ENCODE results near the gene CLIC4.
"Not testable (repeated sequence)": the region's sequence is repeated elsewhere in the genome, so short reads cannot be mapped to it uniquely, and the experiment has no call there.

Gene CLIC4

DNA sequence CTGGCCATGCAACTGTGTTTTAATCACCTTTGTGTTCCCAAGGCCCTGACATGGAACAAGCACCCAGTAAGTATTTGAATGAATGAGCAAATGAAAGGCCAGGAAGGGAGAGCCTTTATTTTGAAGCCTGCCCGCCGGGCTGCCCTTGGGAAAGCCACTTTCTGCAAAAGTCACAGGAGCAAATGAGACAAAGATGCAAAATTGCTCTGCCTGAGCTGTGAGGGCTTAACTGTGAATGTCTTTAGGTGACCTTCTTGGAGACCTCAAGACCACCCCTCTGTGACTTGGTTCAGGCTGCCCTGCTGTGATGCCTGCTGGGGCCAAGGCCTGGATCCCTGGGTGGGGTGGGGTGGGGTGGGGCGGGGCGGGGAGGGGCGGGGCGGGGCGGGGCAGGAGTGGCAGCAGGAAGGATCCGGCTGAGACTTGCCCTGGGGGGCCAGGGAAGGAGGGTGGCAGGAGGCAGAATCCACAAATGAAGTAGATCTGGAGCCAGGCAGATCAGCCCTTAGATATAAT, 130.8 kb downstream of the CLIC4 start:
- DNase-seq (ENCODE audit: low spot score) = no peak

DNA sequence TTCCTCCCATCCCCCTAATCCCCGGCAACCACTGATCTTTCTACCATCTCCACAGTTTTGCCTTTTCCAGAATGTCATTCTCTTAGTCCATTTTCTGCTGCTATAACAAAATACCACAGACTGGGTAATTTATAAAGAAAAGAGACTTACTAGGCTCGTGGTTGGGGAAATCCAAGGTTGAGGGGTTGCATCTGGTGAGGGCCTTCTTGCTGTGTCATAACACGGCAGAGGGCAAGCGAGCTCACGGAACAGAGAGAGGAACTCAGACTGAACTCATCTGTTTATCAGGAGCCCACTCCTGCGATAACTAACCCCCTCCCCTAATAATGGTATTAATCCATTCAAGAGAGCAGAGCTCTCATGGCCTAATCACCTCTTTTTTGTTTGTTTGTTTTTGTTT, 132.8 kb downstream of the CLIC4 start:
- DNase-seq (ENCODE audit: low spot score) = no peak

DNA sequence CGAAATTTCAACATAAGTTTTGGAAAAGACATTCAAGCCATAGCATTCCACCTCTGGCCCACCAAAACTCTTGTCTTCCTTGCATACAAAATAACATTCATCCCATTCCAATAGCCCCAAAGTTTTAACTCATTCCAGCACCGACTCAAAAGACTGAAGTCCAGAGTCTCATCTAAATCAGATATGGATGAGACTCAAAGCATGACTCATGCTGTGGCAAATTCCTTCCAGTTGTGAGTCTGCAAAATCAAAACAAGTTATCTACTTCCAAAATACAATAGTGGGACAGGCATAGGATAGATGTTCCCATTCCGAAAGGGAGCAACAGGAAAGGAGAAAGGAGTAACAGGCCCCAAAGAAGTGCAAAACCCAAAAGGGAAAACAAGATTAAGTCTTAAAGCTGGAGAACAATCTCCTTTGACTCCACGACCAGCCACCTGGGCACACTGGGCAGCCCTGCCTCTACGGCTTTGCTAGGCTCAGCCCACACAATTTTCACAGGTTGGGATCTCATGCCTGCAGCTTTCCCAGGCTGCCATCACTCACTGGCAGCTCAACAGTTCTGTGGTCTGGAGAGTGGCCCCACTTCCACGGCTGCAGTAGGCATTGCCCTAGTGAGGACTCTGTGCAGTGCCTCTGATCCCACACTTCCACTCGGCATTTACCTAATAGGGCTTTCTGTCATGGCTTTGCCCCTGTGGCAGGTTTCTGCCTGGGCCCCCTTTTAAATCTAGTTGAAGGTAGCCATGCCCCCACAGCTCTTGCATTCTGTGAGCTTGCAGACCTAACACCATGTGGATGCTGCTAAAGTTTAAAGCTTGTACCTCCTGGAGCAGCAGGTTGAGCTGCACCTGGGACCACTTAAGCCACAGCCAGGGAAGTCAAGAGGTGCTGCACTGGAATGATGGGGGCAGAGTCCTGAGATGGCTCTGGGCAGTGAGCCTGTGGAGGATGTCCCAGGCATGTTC, 133.8 kb downstream of the CLIC4 start:
- no peak for DNase-seq (ENCODE audit: low spot score)

DNA sequence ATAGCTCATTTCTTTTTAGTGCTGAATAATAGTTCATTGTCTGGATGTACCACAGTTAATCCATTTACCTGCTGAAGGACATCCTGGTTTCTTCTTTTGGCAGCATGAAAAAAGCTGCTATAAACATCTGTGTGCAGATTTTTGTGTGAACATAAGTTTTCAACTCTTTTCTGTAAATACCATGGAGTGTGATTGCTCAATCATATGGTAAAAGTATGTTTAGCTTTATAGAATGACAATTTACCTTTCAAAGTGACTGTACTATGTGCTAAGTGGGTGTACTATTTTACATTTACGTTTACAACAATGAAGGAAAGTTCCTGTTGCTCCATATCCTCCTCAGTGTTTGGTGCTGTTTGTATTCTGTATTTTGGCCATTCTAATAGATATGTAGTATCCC, 135.8 kb downstream of the CLIC4 start:
- no peak for DNase-seq (ENCODE audit: low spot score)

DNA sequence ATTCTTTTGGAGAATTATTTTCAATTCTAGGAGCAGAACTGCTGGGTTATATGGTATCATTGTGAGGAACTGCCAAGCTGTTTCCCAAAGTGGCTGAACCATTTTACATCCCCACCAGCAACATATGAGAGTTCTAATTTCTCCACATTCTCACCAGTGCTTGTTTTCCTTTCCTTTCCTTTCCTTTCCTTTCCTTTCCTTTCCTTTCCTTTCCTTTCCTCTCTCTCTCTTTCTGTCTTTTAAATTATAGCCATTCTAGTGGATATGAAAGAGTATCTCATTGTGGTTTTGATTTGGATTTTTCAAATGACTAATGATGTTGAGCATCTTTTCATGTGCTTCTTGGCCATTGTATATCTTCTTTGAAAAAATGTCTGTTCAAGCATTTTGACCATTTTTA, 139.5 kb downstream of the CLIC4 start:
- DNase-seq (ENCODE audit: low spot score) = no peak

DNA sequence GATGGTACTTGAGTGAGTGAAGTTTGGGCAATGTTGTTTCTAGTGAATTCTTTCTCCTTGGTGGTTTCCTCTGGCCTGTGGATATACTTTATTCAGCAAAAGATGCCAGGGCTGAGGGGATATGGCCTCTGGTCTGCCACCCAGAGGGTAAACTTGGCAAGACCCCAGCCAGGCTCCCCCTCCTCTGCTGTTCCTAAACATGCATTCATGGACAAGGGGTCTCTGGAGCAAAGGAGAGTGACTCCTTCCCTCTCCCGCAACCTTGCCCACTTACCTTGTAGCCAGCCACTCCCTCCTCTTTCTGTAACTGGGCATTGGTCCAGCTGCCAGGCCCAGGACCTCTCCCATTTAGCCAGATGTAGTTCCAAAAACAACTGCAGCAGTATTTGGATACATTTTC, 141.0 kb downstream of the CLIC4 start:
- DNase-seq (ENCODE audit: low spot score) = no peak

DNA sequence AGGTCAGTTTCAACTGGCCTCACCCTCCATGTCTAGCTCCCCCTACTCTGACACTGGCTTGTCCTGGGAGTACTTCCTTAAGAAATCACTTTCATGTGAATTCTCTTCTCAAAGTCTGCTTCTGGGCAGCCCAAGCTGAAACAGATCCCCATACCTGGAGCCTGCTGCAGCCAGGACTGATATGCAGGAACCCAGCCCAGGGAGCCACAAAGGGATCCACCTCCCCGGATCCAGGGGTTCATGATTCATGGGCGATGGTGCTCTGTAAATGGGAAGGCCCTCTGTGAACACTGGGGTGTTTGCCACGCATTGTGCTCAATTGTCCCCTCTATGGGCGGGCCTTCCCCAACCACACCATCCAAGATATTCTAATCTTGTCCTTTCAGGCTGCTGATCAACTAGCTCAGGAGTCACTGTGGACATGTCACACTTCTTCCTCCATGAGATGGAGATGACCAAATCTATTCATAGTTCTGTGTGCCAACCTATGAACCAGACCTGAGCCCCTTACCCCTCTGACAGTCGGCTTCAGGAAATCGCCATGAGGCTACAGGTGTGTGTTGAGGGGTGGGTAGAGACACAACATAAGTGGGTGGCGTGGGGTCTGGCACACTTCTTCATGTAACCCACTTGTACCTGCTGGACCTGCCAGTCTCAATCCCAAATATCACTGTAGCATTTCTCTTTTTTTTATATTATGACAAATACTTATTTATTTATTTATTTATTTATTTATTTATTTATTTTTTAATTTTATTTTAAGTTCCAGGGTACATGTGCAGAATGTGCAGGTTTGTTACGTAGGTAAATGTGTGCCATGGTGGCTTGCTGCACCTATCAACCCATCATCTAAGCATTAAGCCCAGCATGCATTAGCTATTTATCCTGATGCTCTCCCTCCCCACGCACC, 143.1 kb downstream of the CLIC4 start:
- no peak for DNase-seq (ENCODE audit: low spot score)

DNA sequence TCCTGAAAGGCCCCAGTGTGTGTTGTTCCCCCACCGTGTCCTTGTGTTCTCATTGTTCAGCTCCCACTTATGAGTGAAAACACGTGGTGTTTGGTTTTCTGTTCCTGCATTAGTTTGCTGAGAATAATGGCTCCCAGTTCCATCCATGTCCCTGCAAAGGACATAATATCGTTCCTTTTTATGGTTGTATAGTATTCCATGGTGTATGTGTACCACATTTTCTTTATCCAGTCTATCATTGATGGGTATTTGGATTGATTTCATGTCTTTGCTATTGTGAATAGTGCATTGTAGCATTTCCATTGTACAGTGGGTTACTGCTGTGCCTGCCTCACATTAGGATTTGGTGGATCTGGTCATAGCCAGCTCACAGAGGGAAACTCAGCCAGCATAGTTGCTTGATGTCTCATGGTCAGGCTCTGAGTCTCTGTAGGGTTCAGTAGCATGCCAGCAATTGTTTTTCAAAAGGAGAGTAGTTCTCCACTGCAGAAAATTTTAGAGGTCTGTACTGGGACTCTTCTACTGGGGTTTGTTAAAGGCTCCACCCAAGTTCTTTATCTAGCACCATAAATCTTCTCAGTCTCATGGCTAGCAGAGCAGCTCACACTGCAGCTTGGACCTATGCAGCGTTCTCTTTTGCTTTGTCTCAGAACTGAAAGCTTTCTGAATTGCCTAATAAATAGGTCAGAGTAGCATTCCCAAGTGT, 143.9 kb downstream of the CLIC4 start:
- DNase-seq (ENCODE audit: low spot score) = no peak

DNA sequence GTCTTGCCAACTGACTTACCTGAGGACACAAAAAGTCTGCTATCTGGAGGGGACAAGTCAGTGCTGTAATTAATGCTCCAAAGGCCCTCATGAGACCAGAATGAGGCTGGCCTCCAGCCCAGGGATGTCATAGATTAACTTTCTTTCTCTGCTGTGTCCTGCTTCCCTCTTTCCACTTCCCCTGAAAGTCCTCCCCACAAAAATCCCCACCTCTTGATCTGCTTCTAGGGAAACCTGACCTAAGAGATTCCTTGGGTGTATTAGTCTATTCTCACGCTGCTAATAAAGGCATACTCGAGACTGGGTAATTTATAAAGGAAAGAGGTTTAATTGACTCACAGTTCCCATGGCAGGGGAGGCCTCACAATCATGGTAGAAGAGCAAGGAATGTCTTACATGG, 145.6 kb downstream of the CLIC4 start:
- DNase-seq (ENCODE audit: low spot score) = no peak

DNA sequence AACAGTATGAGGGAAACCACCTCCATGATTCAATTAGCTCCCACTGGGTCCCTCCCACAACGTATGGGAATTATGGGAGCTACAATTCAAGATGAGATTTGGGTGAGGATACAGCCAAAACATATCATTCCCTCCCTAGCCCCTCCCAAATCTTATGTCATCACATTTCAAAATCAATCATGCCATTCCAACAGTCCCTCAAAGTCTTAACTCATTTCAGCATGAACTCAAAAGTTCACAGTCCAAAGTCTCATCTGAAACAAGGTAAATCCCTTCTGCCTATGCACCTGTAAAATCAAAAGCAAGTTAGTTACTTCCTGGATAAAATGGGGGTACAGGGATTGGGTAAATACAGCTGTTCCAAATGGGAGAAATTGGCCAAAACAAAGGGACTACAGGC, 146.1 kb downstream of the CLIC4 start:
- not testable (repeated sequence) for DNase-seq (ENCODE audit: low spot score)

DNA sequence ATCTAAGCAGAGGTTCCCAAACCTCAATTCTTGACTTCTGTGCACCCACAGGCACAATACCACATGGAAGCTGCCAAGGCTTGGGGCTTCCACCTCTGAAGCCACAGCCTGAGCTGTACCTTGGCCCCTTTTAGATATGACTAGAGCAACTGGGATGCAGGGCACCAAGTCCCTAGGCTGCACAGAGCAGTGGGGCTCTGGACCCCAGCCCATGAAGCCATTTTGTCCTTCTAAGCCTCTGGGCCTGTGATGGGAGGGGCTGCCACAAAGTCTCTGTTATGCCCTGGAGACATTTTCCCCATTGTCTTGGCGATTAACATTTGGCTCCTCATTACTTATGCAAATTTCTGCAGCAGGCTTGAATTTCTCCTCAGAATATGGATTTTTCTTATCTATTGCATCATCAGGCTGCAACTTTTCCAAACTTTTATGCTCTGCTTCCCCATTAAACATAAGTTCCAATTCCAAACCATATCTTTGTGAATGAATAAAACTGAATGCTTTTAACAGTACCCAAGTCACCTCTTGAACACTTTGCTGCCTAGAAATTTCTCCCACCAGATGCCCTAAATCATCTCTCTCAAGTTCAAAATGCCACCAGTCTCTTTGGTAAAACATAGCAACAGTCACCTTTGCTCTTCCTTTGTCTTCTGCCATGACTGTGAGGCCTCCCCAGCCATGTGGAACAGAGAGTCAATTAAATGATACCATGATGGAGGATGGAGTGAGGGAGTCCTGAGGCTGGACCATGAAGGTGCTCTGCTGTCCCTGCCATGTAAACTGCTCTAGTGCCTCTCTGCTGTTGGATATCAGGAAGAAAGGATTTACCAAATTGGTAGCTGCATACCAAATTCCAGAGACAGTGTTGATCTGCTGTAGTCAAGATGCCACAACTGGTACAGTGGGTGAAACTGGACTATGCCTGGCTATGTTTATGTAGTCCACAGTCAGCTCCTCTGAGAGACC, 147.2 kb downstream of the CLIC4 start:
- no peak for DNase-seq (ENCODE audit: low spot score)

DNA sequence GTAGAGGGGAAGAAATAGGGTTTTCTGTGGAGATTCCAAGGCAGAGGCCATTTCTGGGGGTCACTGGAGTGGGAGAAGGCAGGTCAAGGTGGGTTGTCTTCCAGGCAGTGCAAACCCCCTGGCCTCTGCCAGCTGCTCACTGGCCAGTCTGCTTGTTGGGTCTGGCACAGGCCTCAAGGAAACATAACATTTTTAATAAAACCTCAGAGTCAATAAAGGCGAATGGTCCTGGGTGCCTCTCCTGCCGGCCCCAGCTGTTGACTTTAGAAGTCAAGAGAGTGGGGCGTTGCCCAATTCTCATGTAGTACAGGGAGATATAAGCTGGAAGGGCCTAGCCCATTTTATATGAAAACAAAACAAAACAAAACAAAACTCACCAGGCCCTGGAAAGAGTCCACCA, 148.2 kb downstream of the CLIC4 start:
- no peak for DNase-seq (ENCODE audit: low spot score)
